ENCODE results near the gene RPTOR. TPM values are rescaled to one million over a fixed set of nuclear protein-coding genes. Genes with fewer than 3 reads are reported as not detected.
A peak's percentile ranks its signal among the peaks of the same experiment; 100 is the strongest.

RPTOR gene
- total RNA-seq, 4 donors from 2014 or later = 47.6 to 56.9 (median 55.4) TPM

DNA sequence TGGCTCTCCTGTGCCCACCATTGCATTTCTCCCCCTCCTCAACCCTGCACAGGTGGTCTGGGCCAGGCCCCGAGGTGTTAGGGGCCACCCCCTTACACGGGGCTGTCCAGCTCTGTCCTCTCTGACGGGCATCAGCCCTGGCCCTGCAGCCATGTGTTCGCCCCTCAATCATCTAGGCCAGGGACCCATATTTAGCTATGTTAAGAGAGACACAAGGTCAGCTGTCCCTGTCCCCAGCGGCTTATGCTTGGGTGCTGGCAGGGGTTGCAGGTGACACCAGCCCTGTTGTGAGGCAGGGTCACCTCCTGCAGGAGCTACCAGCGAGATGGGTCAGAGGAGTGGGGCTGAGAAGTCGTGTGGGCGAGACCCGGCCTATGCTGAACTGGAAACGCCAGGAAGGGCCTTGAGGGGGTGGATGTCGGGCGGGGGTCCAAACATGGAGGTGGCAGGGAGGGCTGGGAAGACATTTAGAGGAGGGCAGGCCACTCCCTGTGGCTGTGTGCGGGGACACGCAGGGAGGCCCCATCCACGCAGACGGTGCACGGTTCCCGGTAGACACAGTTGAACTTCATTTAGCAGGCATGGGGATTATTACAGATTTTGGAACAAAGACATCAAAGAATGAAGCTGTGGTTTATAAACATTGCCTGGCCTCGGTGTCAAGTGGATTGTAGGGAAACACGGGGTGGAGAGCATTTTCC is 313.8 kb downstream of the RPTOR start:
- H3K4me3 ChIP-seq = no peak overlapping the region
- H3K4me1 ChIP-seq = peaks cover 42 to 44% of the 10 kb centered on the region in 2 donors
- no peaks in the 10 kb centered on the region for H3K27me3 ChIP-seq
- intact Hi-C loops (cut with DNase I; ENCODE audit: low total_unique reads) (loop anchor here (2.0 to 5.0 kb wide), 3 partner anchors 86 to 402 kb away; no protein-coding TSS in a partner anchor), in situ Hi-C loops (cut with MboI; ENCODE audit: low sequenced_read_pairs in 4 of 4) (no loop called here)
- H3K36me3 ChIP-seq = no peaks in the 10 kb centered on the region
- no peak for TF ChIP-seq POLR2A (IDR thresholded peaks at IDR 0.05)
- TF ChIP-seq, protein P1, sequence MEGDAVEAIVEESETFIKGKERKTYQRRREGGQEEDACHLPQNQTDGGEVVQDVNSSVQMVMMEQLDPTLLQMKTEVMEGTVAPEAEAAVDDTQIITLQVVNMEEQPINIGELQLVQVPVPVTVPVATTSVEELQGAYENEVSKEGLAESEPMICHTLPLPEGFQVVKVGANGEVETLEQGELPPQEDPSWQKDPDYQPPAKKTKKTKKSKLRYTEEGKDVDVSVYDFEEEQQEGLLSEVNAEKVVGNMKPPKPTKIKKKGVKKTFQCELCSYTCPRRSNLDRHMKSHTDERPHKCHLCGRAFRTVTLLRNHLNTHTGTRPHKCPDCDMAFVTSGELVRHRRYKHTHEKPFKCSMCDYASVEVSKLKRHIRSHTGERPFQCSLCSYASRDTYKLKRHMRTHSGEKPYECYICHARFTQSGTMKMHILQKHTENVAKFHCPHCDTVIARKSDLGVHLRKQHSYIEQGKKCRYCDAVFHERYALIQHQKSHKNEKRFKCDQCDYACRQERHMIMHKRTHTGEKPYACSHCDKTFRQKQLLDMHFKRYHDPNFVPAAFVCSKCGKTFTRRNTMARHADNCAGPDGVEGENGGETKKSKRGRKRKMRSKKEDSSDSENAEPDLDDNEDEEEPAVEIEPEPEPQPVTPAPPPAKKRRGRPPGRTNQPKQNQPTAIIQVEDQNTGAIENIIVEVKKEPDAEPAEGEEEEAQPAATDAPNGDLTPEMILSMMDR (IDR thresholded peaks at IDR 0.05 in 4 of 5, conservative IDR thresholded peaks at IDR 0.05 in 1 of 5) = no peak
- DNase-seq (peak in 1 of 2 donors; percentile 30), ATAC-seq (no peak)
- H3K27ac ChIP-seq = peak overlapping the region; percentile 54 to 93 (median 91)
- H3K9me3 ChIP-seq = no peaks in the 10 kb centered on the region

DNA sequence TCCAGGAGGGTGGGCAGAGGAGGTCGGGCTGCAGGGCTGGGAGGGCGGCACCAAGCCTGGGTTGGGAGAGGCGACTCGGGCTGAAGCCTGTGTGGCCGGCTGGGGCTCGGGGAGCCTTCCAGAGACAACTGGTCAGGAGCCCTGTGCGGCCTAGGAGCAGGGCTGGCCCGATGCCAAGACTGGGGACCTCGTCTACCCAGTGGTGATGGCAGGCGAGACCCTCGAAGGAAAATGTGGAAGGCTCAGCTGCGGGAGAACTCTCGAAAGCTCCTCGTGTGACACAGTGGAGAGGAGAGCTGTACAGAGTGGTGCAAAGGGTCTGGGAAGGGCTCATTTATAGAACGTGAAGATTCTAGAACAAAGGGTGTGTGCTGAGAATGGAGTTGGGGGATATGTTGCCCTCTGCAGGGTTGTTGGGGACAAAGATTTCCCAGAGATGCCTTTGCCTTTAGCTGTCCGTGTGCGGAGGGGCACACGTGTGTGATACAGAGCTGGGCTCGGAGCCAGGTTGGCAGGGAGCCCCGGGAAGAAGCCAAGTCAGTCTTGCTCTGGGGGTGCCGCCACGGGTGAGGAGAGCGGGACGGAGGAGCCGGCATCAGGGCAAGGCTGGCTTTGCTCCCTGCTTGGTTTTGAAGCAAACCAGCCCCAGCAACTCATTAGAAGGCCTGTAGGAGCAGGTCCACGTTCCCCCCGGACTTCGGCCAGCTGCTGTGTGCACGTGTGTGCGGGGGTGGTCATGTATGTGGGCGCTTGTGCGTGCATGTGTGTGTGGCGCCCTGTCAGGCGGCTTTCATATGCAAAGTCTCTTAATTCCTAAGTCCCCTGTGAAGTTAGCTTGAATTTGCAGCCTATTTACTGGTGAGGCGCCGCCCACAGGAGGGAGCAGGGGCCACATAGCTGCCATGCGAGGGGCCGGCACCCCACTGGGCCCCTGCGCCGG is 314.6 kb downstream of the RPTOR start:
- TF ChIP-seq POLR2A (IDR thresholded peaks at IDR 0.05) = no peak
- TF ChIP-seq, protein P1 (IDR thresholded peaks at IDR 0.05 in 4 of 5, conservative IDR thresholded peaks at IDR 0.05 in 1 of 5) = peak in 1 of 5 experiments; percentile 12
- Histone ChIP-seq H3K27me3 (no peaks in the 10 kb centered on the region), H3K4me1 (peaks cover 42 to 44% of the 10 kb centered on the region in 2 donors), H3K9me3 (no peaks in the 10 kb centered on the region), H3K36me3 (no peaks in the 10 kb centered on the region), H3K4me3 (no peak overlapping the region), H3K27ac (peak overlapping the region; percentile 54 to 93 (median 91))
- in situ Hi-C loops (cut with MboI; ENCODE audit: low sequenced_read_pairs in 4 of 4) = no loop called here
- intact Hi-C loops (cut with DNase I; ENCODE audit: low total_unique reads) = loop anchor here (2.0 to 5.0 kb wide), 3 partner anchors 87 to 402 kb away; no protein-coding TSS in a partner anchor
- ATAC-seq (peak; percentile 33 to 39), DNase-seq (peak; percentile 48 to 85)

DNA sequence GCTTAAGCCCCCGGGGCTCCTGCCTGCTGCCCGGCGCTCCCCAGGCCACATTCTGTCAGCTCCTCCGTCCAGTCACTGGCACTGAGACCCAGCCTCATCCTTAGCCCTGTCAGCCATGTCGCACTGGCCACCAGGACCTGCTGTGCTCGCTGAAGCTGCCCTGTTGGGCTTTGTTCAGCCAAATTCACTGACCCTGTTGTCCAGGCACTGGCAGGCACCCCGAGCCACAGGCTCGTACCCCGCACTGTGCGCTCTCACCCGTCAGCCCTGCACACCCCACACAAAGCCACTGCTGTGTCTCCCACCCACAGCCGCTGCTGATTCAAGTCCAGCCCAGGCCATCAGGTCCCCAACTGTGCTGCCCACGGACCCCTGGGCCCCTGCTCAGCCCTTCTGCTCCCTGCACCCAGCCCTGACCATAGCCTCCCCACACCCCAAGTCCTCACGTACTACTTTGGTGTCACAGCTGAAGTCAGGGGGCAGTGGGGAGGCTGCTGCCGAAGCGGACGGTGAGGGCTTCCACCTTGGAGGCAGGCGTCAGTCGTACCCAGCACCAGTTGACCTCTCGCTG is 315.5 kb downstream of the RPTOR start:
- Histone ChIP-seq H3K27me3 (no peaks in the 10 kb centered on the region), H3K9me3 (no peaks in the 10 kb centered on the region), H3K36me3 (no peaks in the 10 kb centered on the region), H3K4me1 (peaks cover 42 to 43% of the 10 kb centered on the region in 2 donors), H3K4me3 (no peak overlapping the region), H3K27ac (peak overlapping the region; percentile 11 to 93 (median 91))
- intact Hi-C loops (cut with DNase I; ENCODE audit: low total_unique reads) (no loop called here), in situ Hi-C loops (cut with MboI; ENCODE audit: low sequenced_read_pairs in 4 of 4) (no loop called here)
- TF ChIP-seq, protein P1 (IDR thresholded peaks at IDR 0.05 in 4 of 5, conservative IDR thresholded peaks at IDR 0.05 in 1 of 5) = no peak
- no peak for TF ChIP-seq POLR2A (IDR thresholded peaks at IDR 0.05)
- DNase-seq (peak in 1 of 2 donors; percentile 13), ATAC-seq (no peak)

DNA sequence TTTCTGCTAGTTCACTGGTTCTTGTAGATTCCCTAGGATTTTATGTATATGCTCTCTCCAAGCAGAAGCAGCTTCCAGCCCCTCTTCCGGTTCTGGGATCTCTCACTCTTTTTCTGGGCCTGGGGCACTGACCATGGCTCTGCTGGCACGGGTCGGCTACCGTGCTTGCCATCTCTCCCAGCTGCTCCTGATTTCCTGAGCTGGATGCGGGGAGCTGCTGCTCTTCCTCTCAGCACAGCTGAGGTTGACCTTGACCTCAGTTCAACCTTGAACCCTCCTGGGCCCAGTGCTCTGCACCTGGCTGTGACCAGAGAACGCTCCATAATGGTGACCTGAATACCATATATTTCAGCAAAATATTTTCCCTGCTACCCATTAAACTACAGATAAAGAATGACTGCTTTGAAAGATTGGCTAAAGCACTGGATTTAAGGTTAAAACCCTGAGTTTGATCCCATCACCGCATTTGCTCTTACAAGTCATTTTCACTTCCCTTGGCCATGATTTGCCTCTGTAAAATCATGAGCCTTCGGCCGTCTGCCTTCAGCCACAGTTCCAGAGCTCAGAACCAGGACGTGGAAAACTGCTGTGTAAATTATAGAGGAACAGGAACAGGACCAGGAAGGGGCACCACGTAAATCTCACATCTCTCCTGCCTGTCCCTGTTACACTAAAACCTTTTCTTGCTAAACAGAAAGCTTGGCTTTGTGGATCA is 316.2 kb downstream of the RPTOR start:
- Histone ChIP-seq H3K27me3 (no peaks in the 10 kb centered on the region), H3K9me3 (no peaks in the 10 kb centered on the region), H3K4me1 (peaks cover 35 to 37% of the 10 kb centered on the region in 2 donors), H3K4me3 (no peak overlapping the region), H3K27ac (peak overlapping the region; percentile 6 to 93 (median 50)), H3K36me3 (no peaks in the 10 kb centered on the region)
- DNase-seq (peak in 1 of 2 donors; percentile 8), ATAC-seq (no peak)
- TF ChIP-seq, protein P1 (IDR thresholded peaks at IDR 0.05 in 4 of 5, conservative IDR thresholded peaks at IDR 0.05 in 1 of 5) = no peak
- no peak for TF ChIP-seq POLR2A (IDR thresholded peaks at IDR 0.05)
- intact Hi-C loops (cut with DNase I; ENCODE audit: low total_unique reads) (no loop called here), in situ Hi-C loops (cut with MboI; ENCODE audit: low sequenced_read_pairs in 4 of 4) (no loop called here)

Measured in gastrocnemius medialis (tissue), 4 donors.